Measurements from ENCODE around the gene VCP.

VCP gene

GRCh38 chr9:35072461-35073278 is at the start of gene VCP:
Gene VCP, minus strand, starts transcription at chr9:35072625. Its CDS starts 272 bp downstream, at chr9:35072353.
- H3K4me1 ChIP-seq (ENCODE audit: insufficient read depth, low read length, poor library complexity, severe bottlenecking): peaks cover 55% of the 10 kb centered on the region
- no peaks in the 10 kb centered on the region for H3K27me3 ChIP-seq (ENCODE audit: insufficient read depth, low read length, poor library complexity, severe bottlenecking)
- H3K9me2 ChIP-seq (replicated peaks; ENCODE audit: low read depth, low read length): no peaks in the 10 kb centered on the region
- peak within 1 kb of the TSS; percentile 95 for H3K4me3 ChIP-seq (ENCODE audit: low read length, poor library complexity, severe bottlenecking)
- H3K36me3 ChIP-seq (ENCODE audit: insufficient read depth, low read length): peaks cover 14% of the 10 kb centered on the region; the same call in 1 of the 2 replicates
- peaks cover 66% of the 10 kb centered on the region for H3K79me2 ChIP-seq (ENCODE audit: insufficient read depth, low read length)
- H3K9me3 ChIP-seq (ENCODE audit: insufficient read depth, low read depth, low read length): no peaks in the 10 kb centered on the region
- peak within 1 kb of the TSS; percentile 94 for H3K9ac ChIP-seq (ENCODE audit: low read depth, low read length, poor library complexity, severe bottlenecking)
- H4K20me1 ChIP-seq (ENCODE audit: insufficient read depth, low read length, poor library complexity, severe bottlenecking): peaks cover 51% of the 10 kb centered on the region
- 0 out of 2 replicates have a peak within 1 kb of the TSS, but pooled peaks have one; percentile 39 for H2AFZ ChIP-seq (ENCODE audit: low read length)
- peaks cover 10% of the 10 kb centered on the region for H3F3A ChIP-seq (ENCODE audit: low read depth)
- no peak for TF ChIP-seq EZH2phosphoT487 (IDR thresholded peaks at IDR 0.05; ENCODE audit: borderline replicate concordance)
- no peak for TF ChIP-seq CTCF (conservative IDR thresholded peaks at IDR 0.05; ENCODE audit: low read length)
- peak within 1 kb of the TSS; percentile 99 for H3K4me2 ChIP-seq (ENCODE audit: low read depth, low read length, poor library complexity, severe bottlenecking)

GRCh38 chr9:35116898-35117551 is 44.6 kb upstream of the VCP start:
- H3K9ac ChIP-seq (ENCODE audit: low read depth, low read length, poor library complexity, severe bottlenecking): no peak overlapping the region
- H3F3A ChIP-seq (ENCODE audit: low read depth): peaks cover 7% of the 10 kb centered on the region
- peaks cover 28% of the 10 kb centered on the region for H3K4me1 ChIP-seq (ENCODE audit: insufficient read depth, low read length, poor library complexity, severe bottlenecking)
- peak overlapping the region; percentile 81 for H2AFZ ChIP-seq (ENCODE audit: low read length)
- H3K9me3 ChIP-seq (ENCODE audit: insufficient read depth, low read depth, low read length): no peaks in the 10 kb centered on the region
- no peaks in the 10 kb centered on the region for H3K9me2 ChIP-seq (replicated peaks; ENCODE audit: low read depth, low read length)
- no peaks in the 10 kb centered on the region for H4K20me1 ChIP-seq (ENCODE audit: insufficient read depth, low read length, poor library complexity, severe bottlenecking)
- peaks cover 4% of the 10 kb centered on the region; the same call in 1 of the 2 replicates for H3K79me2 ChIP-seq (ENCODE audit: insufficient read depth, low read length)
- H3K36me3 ChIP-seq (ENCODE audit: insufficient read depth, low read length): no peaks in the 10 kb centered on the region
- TF ChIP-seq EZH2phosphoT487 (IDR thresholded peaks at IDR 0.05; ENCODE audit: borderline replicate concordance) (no peak), CTCF (conservative IDR thresholded peaks at IDR 0.05; ENCODE audit: low read length) (peak; percentile 88)
- H3K4me2 ChIP-seq (ENCODE audit: low read depth, low read length, poor library complexity, severe bottlenecking): peak overlapping the region; percentile 96
- H3K27me3 ChIP-seq (ENCODE audit: insufficient read depth, low read length, poor library complexity, severe bottlenecking): no peaks in the 10 kb centered on the region
- H3K4me3 ChIP-seq (ENCODE audit: low read length, poor library complexity, severe bottlenecking): peak overlapping the region; percentile 75

- Histone ChIP-seq H2AFZ (ENCODE audit: low read length) (peak overlapping the region; percentile 81), H3K4me1 (ENCODE audit: insufficient read depth, low read length, poor library complexity, severe bottlenecking) (peaks cover 32% of the 10 kb centered on the region), H3K9me3 (ENCODE audit: insufficient read depth, low read depth, low read length) (no peaks in the 10 kb centered on the region), H3K79me2 (ENCODE audit: insufficient read depth, low read length) (peaks cover 4% of the 10 kb centered on the region; the same call in 1 of the 2 replicates), H4K20me1 (ENCODE audit: insufficient read depth, low read length, poor library complexity, severe bottlenecking) (no peaks in the 10 kb centered on the region), H3F3A (ENCODE audit: low read depth) (peaks cover 7% of the 10 kb centered on the region), H3K36me3 (ENCODE audit: insufficient read depth, low read length) (no peaks in the 10 kb centered on the region), H3K4me3 (ENCODE audit: low read length, poor library complexity, severe bottlenecking) (peak overlapping the region; percentile 75), H3K9ac (ENCODE audit: low read depth, low read length, poor library complexity, severe bottlenecking) (peak overlapping the region; percentile 85), H3K4me2 (ENCODE audit: low read depth, low read length, poor library complexity, severe bottlenecking) (peak overlapping the region; percentile 96), H3K9me2 (replicated peaks; ENCODE audit: low read depth, low read length) (no peaks in the 10 kb centered on the region), H3K27me3 (ENCODE audit: insufficient read depth, low read length, poor library complexity, severe bottlenecking) (no peaks in the 10 kb centered on the region)
- no peak for TF ChIP-seq CTCF (conservative IDR thresholded peaks at IDR 0.05; ENCODE audit: low read length)
- TF ChIP-seq EZH2phosphoT487 (IDR thresholded peaks at IDR 0.05; ENCODE audit: borderline replicate concordance): no peak
Observed at GRCh38 chr9:35116539-35116897, 44.1 kb upstream of the VCP start.

Measured in Loucy (cell line).